ENCODE results near the gene SHANK2. TPM values are rescaled to one million over a fixed set of nuclear protein-coding genes. Genes with fewer than 3 reads are reported as not detected.

Gene SHANK2
- total and polyA plus RNA-seq, 2 of the 4 experiments (the other 2 are of a cell fraction) = 1.6 to 2.2 TPM

- Histone ChIP-seq H3K56ac (ENCODE audit: extremely low read depth, insufficient read depth, low read length) (no peak overlapping the region), H3K36me3 (ENCODE audit: control insufficient read depth, insufficient read depth, low read length) (no peaks in the 10 kb centered on the region), H3K9me1 (ENCODE audit: insufficient read depth, low read length) (no peaks in the 10 kb centered on the region), H3K18ac (ENCODE audit: low read depth, low read length) (no peak overlapping the region), H3K14ac (replicated peaks; ENCODE audit: low read depth, low read length) (no peak overlapping the region), H2AK5ac (ENCODE audit: low read depth, low read length) (no peak overlapping the region), H2BK5ac (ENCODE audit: low read depth, low read length, poor library complexity, severe bottlenecking) (no peak overlapping the region), H4K91ac (ENCODE audit: insufficient read depth, low read depth, low read length) (no peak overlapping the region), H2AK9ac (replicated peaks; ENCODE audit: low read depth, low read length, poor library complexity) (no peak overlapping the region), H3K27me3 (ENCODE audit: control insufficient read depth, insufficient read depth, low read length) (peaks cover 4% of the 10 kb centered on the region; the same call in 1 of the 2 replicates), H3K4me1 (ENCODE audit: control insufficient read depth, insufficient read depth, low read length) (peaks cover 6% of the 10 kb centered on the region), H3K79me1 (ENCODE audit: low read depth in 1 of 2, low read length in 2 of 2) (peaks cover 0 to 6% of the 10 kb centered on the region in 2 experiments; a peak in 2 of 4 replicates), H3K9ac (ENCODE audit: low read depth, low read length) (no peak overlapping the region), H3K4ac (ENCODE audit: low read depth, low read length) (no peak overlapping the region), H3K9me3 (ENCODE audit: control insufficient read depth, insufficient read depth, low read length) (no peaks in the 10 kb centered on the region), H3K27ac (ENCODE audit: insufficient read depth, low read length) (no peak overlapping the region), H2AFZ (replicated peaks; ENCODE audit: low read length, poor library complexity) (no peak overlapping the region), H2BK20ac (ENCODE audit: low read depth, low read length) (no peak overlapping the region), H3K23ac (ENCODE audit: low read depth, low read length) (no peak overlapping the region), H4K5ac (ENCODE audit: low read depth, low read length) (no peak overlapping the region), H2BK120ac (ENCODE audit: low read depth, low read length) (no peak overlapping the region), H4K8ac (ENCODE audit: low read depth in 2 of 2, low read length in 2 of 2) (no peak overlapping the region), H2BK15ac (ENCODE audit: low read depth, low read length) (no peak overlapping the region), H3K4me2 (ENCODE audit: low read depth, low read length) (no peak overlapping the region), H4K20me1 (ENCODE audit: insufficient read depth, low read length) (0 out of 2 replicates have a peak, but pooled peaks cover 8% of the 10 kb centered on the region), H3K4me3 (ENCODE audit: insufficient read depth, low read depth, low read length) (no peak overlapping the region)
- no peak for ATAC-seq (ENCODE audit: low read depth)
- dilution Hi-C loops (cut with HindIII; ENCODE audit: low sequenced_read_pairs, unreplicated experiment) (no loop called here), in situ Hi-C loops (cut with MboI; ENCODE audit: low sequenced_read_pairs) (no loop called here), intact Hi-C loops (cut with micrococcal nuclease) (no loop called here)
- POLR2A ChIA-PET (ENCODE audit: unreplicated experiment) = no interaction called here
- BruUV-seq (replicated peaks) = no TSS peak
- DNase-seq = no peak
- TF ChIP-seq RAD21 (IDR thresholded peaks at IDR 0.05; ENCODE audit: low read length) (no peak), RCOR1 (IDR thresholded peaks at IDR 0.05; ENCODE audit: insufficient replicate concordance, low read length) (no peak), ELK1 (IDR thresholded peaks at IDR 0.05; ENCODE audit: borderline replicate concordance, low read depth, low read length) (no peak), NFE2L2 (IDR thresholded peaks at IDR 0.05; ENCODE audit: low read depth, low read length) (no peak), MAFK (IDR thresholded peaks at IDR 0.05; ENCODE audit: low read depth, low read length) (no peak), RFX5 (IDR thresholded peaks at IDR 0.05; ENCODE audit: low read depth, low read length) (no peak), USF2 (IDR thresholded peaks at IDR 0.05; ENCODE audit: low read depth, low read length) (no peak), MAZ (IDR thresholded peaks at IDR 0.05; ENCODE audit: borderline replicate concordance, low read depth, low read length) (no peak), CEBPB (IDR thresholded peaks at IDR 0.05; ENCODE audit: low read depth, low read length) (no peak)
- CTCF ChIA-PET = no interaction called here
- 79% methylated on average over 2 of the region's 9 CpGs; no CpG with 5 or more reads in 1 of the 2 experiments for WGBS, 2 experiments (ENCODE audit: extremely low coverage in 2 of 2, insufficient read length in 1 of 2)
Measured at GRCh38 chr11:71248656-71249055, 3.7 kb downstream of the SHANK2 start.
